IPS-18a (cell line): ENCODE measurements around the gene RBM23.

Experiments
- H3K27ac ChIP-seq: one replicate; pipeline ENCODE4 v1.5.1; 2013; ENCODE audit warnings: low read length
- H3K27me3 ChIP-seq: one replicate; pipeline ENCODE4 v1.6.1; 2013; ENCODE audit warnings: mild to moderate bottlenecking, low read length; ENCODE audit not compliant: control insufficient read depth, insufficient read depth
- H3K36me3 ChIP-seq: one replicate; pipeline ENCODE4 v1.6.1; 2013; ENCODE audit warnings: low read depth, low read length; ENCODE audit not compliant: control insufficient read depth
- H3K4me1 ChIP-seq: one replicate; pipeline ENCODE4 v1.6.1; 2013; ENCODE audit warnings: low read depth, low read length; ENCODE audit not compliant: control insufficient read depth
- H3K4me3 ChIP-seq: one replicate; pipeline ENCODE4 v1.5.1; 2013; ENCODE audit warnings: low read length
- H3K9ac ChIP-seq: one replicate; pipeline ENCODE4 v1.6.1; 2013; ENCODE audit warnings: mild to moderate bottlenecking, low read length, moderate library complexity
- H3K9me3 ChIP-seq: one replicate; pipeline ENCODE4 v1.6.1; 2013; ENCODE audit warnings: low read depth, low read length; ENCODE audit not compliant: control insufficient read depth

The RBM23 gene

GRCh38 chr14:22883173-22883976 lies 35.6 kb downstream of the RBM23 start, which contains the start of gene REM2:
Gene REM2, plus strand, starts transcription at chr14:22883222. Its CDS starts 66 bp downstream, at chr14:22883288.
- H3K36me3 ChIP-seq, result no peaks in the 10 kb centered on the region
- peak within 1 kb of the TSS; percentile 33 for H3K9ac ChIP-seq
- no peaks in the 10 kb centered on the region for H3K9me3 ChIP-seq
- H3K4me1 ChIP-seq, result peaks cover 20% of the 10 kb centered on the region
- H3K27me3 ChIP-seq, result peaks cover 24% of the 10 kb centered on the region
- H3K4me3 ChIP-seq, result peak within 1 kb of the TSS; percentile 55
- H3K27ac ChIP-seq, result no peak within 1 kb of the TSS

- peaks cover 24% of the 10 kb centered on the region for H3K27me3 ChIP-seq
- H3K9me3 ChIP-seq, result no peaks in the 10 kb centered on the region
- peak overlapping the region; percentile 55 for H3K4me3 ChIP-seq
- H3K36me3 ChIP-seq, result no peaks in the 10 kb centered on the region
- H3K27ac ChIP-seq, result no peak overlapping the region
- H3K9ac ChIP-seq, result peak overlapping the region; percentile 30
- peaks cover 18% of the 10 kb centered on the region for H3K4me1 ChIP-seq
Observed at GRCh38 chr14:22882529-22883172, 36.3 kb downstream of the RBM23 start.

GRCh38 chr14:22882064-22882463 lies 36.9 kb downstream of the RBM23 start:
- Histone ChIP-seq H3K9me3 (no peaks in the 10 kb centered on the region), H3K9ac (no peak overlapping the region), H3K36me3 (no peaks in the 10 kb centered on the region), H3K27me3 (peaks cover 24% of the 10 kb centered on the region), H3K4me3 (no peak overlapping the region), H3K27ac (no peak overlapping the region), H3K4me1 (peaks cover 15% of the 10 kb centered on the region)

GRCh38 chr14:22878271-22879246 lies 40.4 kb downstream of the RBM23 start:
- Histone ChIP-seq H3K27me3 (no peaks in the 10 kb centered on the region), H3K9me3 (no peaks in the 10 kb centered on the region), H3K27ac (no peak overlapping the region), H3K9ac (no peak overlapping the region), H3K4me1 (peaks cover 8% of the 10 kb centered on the region), H3K4me3 (no peak overlapping the region), H3K36me3 (peaks cover 7% of the 10 kb centered on the region)

GRCh38 chr14:22877000-22877501 lies 41.9 kb downstream of the RBM23 start:
- Histone ChIP-seq H3K4me3 (no peak overlapping the region), H3K27me3 (no peaks in the 10 kb centered on the region), H3K9me3 (no peaks in the 10 kb centered on the region), H3K27ac (no peak overlapping the region), H3K36me3 (peaks cover 7% of the 10 kb centered on the region), H3K9ac (no peak overlapping the region), H3K4me1 (no peaks in the 10 kb centered on the region)

- no peak overlapping the region for H3K4me3 ChIP-seq
- no peaks in the 10 kb centered on the region for H3K27me3 ChIP-seq
- H3K9me3 ChIP-seq, result no peaks in the 10 kb centered on the region
- no peak overlapping the region for H3K9ac ChIP-seq
- H3K4me1 ChIP-seq, result peaks cover 5% of the 10 kb centered on the region
- H3K36me3 ChIP-seq, result peaks cover 7% of the 10 kb centered on the region
- H3K27ac ChIP-seq, result no peak overlapping the region
Observed at GRCh38 chr14:22875748-22876319, 43.1 kb downstream of the RBM23 start.

GRCh38 chr14:22875003-22875747 lies 43.8 kb downstream of the RBM23 start:
- H3K9ac ChIP-seq, result no peak overlapping the region
- H3K27me3 ChIP-seq, result no peaks in the 10 kb centered on the region
- H3K4me3 ChIP-seq, result no peak overlapping the region
- no peak overlapping the region for H3K27ac ChIP-seq
- H3K4me1 ChIP-seq, result peaks cover 12% of the 10 kb centered on the region
- H3K9me3 ChIP-seq, result no peaks in the 10 kb centered on the region
- peaks cover 7% of the 10 kb centered on the region for H3K36me3 ChIP-seq

GRCh38 chr14:22872833-22873520 lies 46.0 kb downstream of the RBM23 start:
- H3K27ac ChIP-seq, result no peak overlapping the region

GRCh38 chr14:22872033-22872832 lies 46.7 kb downstream of the RBM23 start:
- Histone ChIP-seq H3K4me3 (peak overlapping the region; percentile 82), H3K36me3 (peaks cover 7% of the 10 kb centered on the region), H3K9me3 (no peaks in the 10 kb centered on the region), H3K9ac (peak overlapping the region; percentile 59), H3K27ac (no peak overlapping the region), H3K27me3 (no peaks in the 10 kb centered on the region), H3K4me1 (peaks cover 12% of the 10 kb centered on the region)

More at GRCh38 chr14:22872833-22873520, 46.0 kb downstream of the RBM23 start:
- Histone ChIP-seq H3K27me3 (no peaks in the 10 kb centered on the region), H3K9me3 (no peaks in the 10 kb centered on the region), H3K36me3 (peaks cover 7% of the 10 kb centered on the region), H3K4me1 (peaks cover 12% of the 10 kb centered on the region), H3K9ac (peak overlapping the region; percentile 59), H3K4me3 (peak overlapping the region; percentile 82)
